SU-DHL-6 (cell line): Measurements from ENCODE around the gene ANKS1A.

Source experiments
- CTCF ChIP-seq: fragments of 200-600 bp; sonication (generic); IDR thresholded peaks from one replicate; pipeline ENCODE4 v1.5.1; 2017; ENCODE audit warnings: antibody characterized with exemption, mild to moderate bottlenecking, low read length, moderate library complexity; ENCODE audit not compliant: insufficient read depth, poor library complexity, severe bottlenecking
- EZH2phosphoT487 ChIP-seq: fragments of 200-600 bp; sonication (generic), shearing (Covaris generic); conservative IDR thresholded peaks from 2 replicates; pipeline ENCODE4 v1.6.1; 2018; ENCODE audit warnings: mild to moderate bottlenecking, antibody characterized with exemption, low read length, moderate library complexity, mixed read lengths

DNA sequence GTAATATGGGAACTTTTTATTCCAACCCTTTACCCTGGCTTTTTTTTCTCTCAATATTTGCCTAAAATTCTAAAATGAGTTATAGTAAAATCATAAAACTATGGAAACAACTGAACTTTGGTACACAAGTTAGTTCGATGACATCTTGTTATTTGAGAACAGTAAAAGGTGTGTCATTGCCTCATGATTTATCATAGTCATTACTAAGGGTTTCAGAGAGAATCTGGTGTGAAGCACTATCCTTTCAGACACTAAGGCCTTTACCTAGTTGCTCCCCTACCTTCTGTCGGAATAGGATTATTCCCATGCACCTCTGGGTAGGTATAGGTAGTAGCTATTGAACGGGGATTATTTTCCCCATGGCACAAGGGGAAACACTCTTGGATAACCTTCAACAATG, 12.6 kb upstream of the ANKS1A start:
- TF ChIP-seq EZH2phosphoT487 (no peak), CTCF (no peak)
